Measurements from ENCODE around the gene ATP6V0C.

The ATP6V0C gene

DNA sequence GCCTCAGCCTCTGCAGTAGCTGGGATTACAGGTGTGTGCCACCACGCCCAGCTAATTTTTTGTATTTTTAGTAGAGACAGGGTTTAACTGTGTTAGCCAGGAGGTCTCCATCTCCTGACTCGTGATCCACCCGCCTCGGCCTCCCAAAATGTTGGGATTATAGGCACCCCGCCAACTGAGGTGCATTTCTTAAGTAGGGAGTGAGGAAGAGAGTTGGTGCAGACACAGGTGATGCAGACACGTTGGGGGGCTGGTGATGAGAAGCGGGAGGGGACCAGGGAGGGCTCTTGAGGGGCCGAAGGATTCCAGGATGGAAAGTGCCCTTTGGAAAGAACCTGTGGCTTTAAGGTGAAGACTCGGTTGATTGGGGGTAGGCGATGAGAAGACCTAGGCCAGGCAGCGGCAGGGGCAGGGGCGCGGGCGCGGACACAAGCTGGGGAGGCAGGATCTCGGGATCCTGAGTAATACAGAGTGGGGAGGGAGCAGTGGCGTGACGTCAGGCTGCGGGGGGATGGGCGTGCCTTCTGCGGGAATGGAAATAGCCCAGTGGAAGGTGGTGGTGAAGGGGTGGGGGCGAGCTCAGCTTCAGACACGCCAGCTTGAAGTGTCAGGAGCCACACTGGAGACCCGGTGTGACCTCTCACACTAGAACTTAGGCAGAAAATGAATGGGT, 2.5 kb upstream of the ATP6V0C start:
- no peak for DNase-seq (ENCODE audit: low read depth in 2 of 2)

DNA sequence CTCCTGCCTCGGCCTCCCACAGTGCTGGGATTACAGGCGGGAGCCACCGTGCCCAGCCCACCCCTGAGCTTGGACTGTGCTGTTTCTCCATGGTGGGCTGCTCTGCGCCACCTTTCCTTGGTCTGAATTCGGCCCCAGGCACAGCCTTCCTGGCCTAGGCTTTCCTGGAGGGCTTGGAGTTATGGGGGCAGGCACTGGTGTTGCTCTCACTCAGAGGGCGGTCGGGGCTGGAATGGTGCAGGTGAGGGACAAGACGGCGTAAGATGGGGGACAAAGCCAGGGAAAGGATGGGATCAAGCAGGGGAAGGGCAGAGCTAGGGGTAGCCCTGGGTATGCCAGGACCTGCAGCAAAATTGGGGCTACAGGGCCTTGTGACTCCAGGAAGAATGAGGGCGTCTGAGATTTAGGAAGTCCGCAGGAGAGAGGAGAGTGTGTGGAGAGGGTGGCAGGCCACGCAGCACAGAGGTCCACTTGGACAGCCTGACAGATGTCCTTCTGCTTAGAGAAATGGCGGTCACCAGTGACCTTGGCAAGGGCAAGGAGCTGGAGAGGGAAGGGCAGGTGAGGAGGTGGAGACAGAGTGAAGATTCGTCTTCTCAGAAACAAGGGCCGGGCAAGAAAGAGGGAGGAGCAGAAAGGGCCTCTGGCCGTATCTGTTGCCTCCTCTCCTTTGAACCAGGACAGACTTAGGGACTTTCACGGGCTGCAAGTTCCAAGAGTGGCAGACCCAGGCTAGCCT, 1.6 kb upstream of the ATP6V0C start:
- no peak for DNase-seq (ENCODE audit: low read depth in 2 of 2)

DNA sequence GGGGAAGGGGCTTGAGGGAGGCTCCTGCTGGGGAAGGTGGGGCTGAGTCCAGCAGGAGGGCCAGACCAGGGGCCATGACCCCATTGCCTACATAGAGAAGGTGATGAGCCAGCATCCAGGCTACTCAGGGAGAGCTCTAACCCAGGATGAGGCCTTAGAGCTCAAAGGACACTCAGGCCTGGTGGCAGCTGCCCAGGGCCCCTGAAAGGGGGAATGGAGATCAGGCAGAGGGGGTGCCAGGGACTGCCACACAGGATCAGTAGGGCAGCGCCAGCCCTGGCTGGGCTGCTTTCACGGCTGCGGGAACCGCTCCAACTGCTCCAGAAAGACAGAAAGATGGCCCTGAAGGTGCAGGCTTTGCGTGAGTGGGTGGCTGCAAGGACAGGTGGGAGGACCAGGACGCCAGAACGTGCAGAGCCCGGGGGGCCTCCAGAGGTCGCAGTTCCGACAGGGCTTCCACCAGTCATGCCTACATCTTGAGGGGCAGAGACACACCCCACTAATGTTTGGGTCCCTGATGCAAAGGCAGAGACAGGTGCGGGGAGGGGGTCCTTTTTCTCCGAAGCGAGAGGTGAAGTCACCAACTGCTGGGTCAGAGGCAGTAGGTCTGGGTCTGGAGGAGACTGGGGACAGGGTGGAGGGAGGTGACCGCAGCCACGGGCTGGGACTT, 882 bp upstream of the ATP6V0C start:
- no peak for DNase-seq (ENCODE audit: low read depth in 2 of 2)

GRCh38 chr16:2514333-2515179, 804 bp downstream of the ATP6V0C start:
- no peak for DNase-seq (ENCODE audit: low read depth in 2 of 2)

- no peak for DNase-seq (ENCODE audit: low read depth in 2 of 2)
Measured at GRCh38 chr16:2515180-2515851, 1.6 kb downstream of the ATP6V0C start.

DNA sequence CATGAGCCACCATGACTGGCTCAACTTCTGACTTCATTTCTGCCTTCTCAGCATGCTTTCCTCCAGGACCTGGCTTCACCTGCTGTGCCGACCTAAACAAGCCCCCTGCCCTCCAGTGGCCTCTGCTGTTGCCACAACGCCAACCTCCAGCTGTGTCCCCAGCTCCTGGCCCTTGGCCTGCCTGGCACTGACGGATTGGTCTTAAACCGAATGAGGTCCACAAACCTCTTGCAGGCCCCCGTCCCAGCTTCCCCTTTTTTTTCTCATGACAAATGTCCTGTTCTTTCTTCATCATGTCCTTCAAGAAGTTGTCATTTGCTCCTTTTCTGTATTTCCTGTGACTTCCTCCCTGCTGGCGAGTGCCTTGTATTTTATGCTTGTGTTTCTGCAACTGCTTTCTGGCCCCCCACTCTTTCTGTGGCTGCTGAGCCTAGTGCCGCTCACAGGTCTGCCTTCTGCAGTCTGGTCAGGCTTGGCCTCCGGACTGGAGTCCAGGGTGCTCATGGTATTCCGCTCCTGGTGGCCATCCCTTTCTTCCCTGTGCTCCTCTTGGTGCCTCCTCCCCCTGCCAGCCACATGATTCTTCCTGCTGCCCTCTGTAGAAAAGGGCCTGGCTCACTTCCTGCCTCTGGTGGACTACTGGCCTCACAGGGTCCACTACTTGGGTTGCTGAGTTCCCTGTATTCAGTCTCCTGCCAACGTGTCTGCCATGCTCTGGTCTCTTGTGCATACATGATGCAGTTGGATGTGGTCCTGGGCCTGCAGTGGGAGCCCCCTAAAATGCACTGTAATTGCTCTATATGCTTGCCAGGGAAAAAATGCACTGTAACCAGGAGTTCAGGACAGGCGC, 2.9 kb downstream of the ATP6V0C start:
- DNase-seq (ENCODE audit: low read depth in 2 of 2): no peak

GRCh38 chr16:2517954-2518605, 4.3 kb downstream of the ATP6V0C start:
- DNase-seq (ENCODE audit: low read depth in 2 of 2): no peak

DNA sequence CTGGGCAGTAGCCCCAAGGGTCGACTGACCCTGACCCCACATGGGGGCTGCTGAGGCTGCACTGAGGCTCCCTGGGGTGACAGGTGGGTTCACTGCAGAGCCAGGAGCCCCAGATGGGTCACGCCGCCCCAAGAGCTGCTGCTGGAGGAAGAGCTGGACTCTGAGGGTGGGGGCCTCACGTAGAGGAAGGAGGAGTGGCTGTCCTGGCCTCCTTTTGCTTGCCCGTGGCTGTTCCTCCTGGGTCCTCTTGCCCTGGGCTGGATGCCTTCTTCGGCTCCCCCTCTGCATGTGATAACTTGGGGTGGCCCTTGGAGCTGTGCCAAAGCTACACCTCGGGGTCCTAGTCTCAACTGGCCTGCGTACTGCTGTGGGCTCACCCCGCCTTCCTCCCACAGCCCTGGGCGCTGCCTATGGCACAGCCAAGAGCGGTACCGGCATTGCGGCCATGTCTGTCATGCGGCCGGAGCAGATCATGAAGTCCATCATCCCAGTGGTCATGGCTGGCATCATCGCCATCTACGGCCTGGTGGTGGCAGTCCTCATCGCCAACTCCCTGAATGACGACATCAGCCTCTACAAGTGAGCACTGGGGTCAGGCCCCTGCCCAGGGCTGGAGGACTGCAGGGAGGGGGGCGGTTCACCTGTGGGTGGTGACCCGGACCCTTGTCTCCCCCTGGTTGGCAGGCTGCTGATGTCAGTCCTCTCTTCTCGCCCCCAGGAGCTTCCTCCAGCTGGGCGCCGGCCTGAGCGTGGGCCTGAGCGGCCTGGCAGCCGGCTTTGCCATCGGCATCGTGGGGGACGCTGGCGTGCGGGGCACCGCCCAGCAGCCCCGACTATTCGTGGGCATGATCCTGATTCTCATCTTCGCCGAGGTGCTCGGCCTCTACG, 5.3 kb downstream of the ATP6V0C start:
- DNase-seq (ENCODE audit: low read depth in 2 of 2): no peak

- DNase-seq (ENCODE audit: low read depth in 2 of 2): no peak
Measured at GRCh38 chr16:2519711-2520080, 5.9 kb downstream of the ATP6V0C start.

DNA sequence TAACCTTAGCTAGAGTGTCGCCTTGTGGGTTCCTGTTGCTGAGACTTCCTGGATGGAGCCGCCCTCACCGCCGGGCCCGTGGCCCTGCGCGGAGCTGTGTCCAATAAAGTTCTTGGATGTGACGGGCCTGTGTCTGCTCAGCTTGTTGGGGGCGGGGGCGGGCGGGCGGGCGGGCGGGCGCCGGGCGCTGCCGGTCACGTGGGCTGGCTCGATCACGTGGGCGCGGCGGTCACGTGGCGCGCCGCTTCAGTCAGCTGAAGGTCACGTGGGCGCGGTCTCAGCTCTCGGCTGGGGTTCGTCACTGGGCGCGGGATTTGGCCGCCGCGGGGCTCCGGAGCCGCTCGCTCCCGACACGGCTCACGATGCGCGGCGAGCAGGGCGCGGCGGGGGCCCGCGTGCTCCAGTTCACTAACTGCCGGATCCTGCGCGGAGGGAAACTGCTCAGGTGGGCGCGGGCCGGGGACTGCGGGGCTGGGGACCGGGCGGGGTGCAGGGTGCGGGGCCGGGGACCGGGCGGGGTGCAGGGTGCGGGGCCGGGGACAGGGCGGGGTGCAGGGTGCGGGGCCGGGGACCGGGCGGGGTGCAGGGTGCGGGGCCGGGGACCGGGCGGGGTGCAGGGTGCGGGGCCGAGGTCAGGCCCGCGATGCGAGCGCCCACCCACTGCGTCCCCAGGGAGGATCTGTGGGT, 6.5 kb downstream of the ATP6V0C start, which contains the start of gene AMDHD2:
Gene AMDHD2, plus strand, starts transcription at position 275 of the 687 bp plus-strand sequence. Its CDS starts 88 bp downstream, at position 363.
- DNase-seq (ENCODE audit: low read depth in 2 of 2): peak; percentile 65 to 73

DNA sequence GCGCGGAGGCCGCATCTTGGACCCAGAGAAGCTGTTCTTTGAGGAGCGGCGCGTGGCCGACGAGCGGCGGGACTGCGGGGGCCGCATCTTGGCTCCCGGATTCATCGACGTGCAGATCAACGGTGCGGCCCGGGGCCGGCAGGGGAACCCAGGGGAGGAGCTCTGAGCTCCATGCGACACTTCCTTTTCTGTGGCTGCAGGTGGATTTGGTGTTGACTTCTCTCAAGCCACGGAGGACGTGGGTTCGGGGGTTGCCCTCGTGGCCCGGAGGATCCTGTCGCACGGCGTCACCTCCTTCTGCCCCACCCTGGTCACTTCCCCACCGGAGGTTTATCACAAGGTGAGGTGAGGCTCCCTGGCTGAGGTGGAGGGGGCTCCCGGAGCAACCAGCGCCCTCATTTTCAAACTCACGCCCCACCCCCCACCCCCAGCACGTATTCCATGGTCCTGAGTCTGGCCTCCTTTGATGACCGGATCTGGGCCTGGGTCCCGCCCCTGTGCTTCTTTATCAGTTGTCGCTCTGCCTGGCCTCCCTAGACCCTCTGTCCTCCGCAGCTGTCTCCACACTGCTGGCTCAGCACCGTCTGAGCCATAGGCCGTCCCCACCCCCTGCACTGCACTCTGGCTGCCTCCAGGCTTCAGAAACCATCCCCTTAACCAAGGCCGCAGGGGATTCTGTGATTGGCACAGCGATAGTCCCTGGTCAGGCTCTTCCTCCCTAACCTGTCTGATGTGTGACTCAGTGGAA, 7.2 kb downstream of the ATP6V0C start:
- no peak for DNase-seq (ENCODE audit: low read depth in 2 of 2)

- DNase-seq (ENCODE audit: low read depth in 2 of 2): no peak
Measured at GRCh38 chr16:2523801-2524231, 10.1 kb downstream of the ATP6V0C start.

- no peak for DNase-seq (ENCODE audit: low read depth in 2 of 2)
Measured at GRCh38 chr16:2524339-2524938, 10.7 kb downstream of the ATP6V0C start.

GRCh38 chr16:2526135-2526534, 12.4 kb downstream of the ATP6V0C start:
- DNase-seq (ENCODE audit: low read depth in 2 of 2): no peak

DNA sequence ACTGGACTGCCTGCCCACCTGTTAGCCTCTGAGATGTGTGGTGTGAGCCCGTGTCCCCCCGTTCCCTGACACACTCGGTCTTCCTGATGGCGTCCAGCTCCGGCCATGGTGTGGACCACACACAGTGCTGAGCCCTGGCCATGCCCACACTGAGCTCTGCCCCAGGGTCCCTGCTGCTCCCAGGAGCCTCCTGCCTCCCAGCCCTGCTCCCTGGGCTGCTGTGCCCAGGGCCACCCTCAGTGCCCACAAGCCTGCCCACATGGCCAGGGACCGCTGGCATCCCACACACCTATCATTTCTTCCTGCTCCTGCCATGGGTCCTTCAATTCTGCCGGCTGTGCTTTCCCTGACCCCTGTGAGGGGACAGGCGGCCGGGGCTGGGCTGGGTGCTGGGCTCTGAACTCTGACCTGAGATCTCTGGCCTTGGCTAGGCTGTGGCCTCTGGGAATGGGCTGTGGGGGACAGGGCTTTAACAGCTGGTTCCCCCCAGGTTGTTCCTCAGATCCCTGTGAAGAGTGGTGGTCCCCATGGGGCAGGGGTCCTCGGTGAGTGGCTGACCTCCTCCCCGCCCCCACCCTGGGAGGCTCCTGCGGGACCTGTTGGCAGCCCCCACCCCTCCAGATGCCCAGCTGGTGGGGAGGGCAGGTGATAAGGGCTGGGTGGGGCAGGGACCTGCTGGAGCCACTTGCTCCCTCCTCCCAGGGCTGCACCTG, 13.5 kb downstream of the ATP6V0C start:
- DNase-seq (ENCODE audit: low read depth in 2 of 2): no peak

- no peak for DNase-seq (ENCODE audit: low read depth in 2 of 2)
Measured at GRCh38 chr16:2527784-2528100, 14.0 kb downstream of the ATP6V0C start.

All from fibroblast of skin of left biceps (primary cell).